Activated naive CD8-positive, alpha-beta T cell treated with anti-CD3 and anti-CD28 coated beads, Interleukin-2, amount 50 U/mL, for 16 hours (primary cell): ENCODE data around the gene TRIM68.

ENCODE experiments used
- DNase-seq: peaks from one replicate; pipeline ENCODE4 v3.0.0-alpha.2; 2020; ENCODE audit warnings: low read depth, low spot score

The TRIM68 gene

GRCh38 chr11:4606231-4607015 lies 1.6 kb downstream of the TRIM68 start:
- DNase-seq: no peak

- DNase-seq: no peak
Observed at GRCh38 chr11:4605057-4605456, 3.0 kb downstream of the TRIM68 start.

GRCh38 chr11:4593739-4594138 lies 14.3 kb downstream of the TRIM68 start, which contains the start of gene OR52I1:
Gene OR52I1 (plus strand): TSS chr11:4594039. CDS start chr11:4594039, 0 bp downstream.
- no peak for DNase-seq

- no peak for DNase-seq
Observed at GRCh38 chr11:4589017-4589416, 19.0 kb downstream of the TRIM68 start.

- DNase-seq: no peak
Observed at GRCh38 chr11:4581443-4581842, 26.6 kb downstream of the TRIM68 start, which contains the start of gene OR52I2. Gene OR52I2 (plus strand): TSS chr11:4581743.

- no peak for DNase-seq
Observed at GRCh38 chr11:4580124-4580523, 27.9 kb downstream of the TRIM68 start.

GRCh38 chr11:4578624-4579023 lies 29.4 kb downstream of the TRIM68 start:
- no peak for DNase-seq

- DNase-seq: no peak
Observed at GRCh38 chr11:4577761-4578160, 30.3 kb downstream of the TRIM68 start.

GRCh38 chr11:4576880-4577279 lies 31.2 kb downstream of the TRIM68 start:
- no peak for DNase-seq

GRCh38 chr11:4569075-4569474 lies 39.0 kb downstream of the TRIM68 start:
- no peak for DNase-seq

GRCh38 chr11:4565371-4565770 lies 42.7 kb downstream of the TRIM68 start:
- DNase-seq: no peak

GRCh38 chr11:4560467-4560866 lies 47.6 kb downstream of the TRIM68 start:
- DNase-seq: no peak

GRCh38 chr11:4559527-4560440 lies 48.2 kb downstream of the TRIM68 start:
- DNase-seq: no peak

GRCh38 chr11:4551346-4551979 lies 56.6 kb downstream of the TRIM68 start:
- DNase-seq: no peak
